ENCODE measurements around the gene LRP1.

GRCh38 chr12:57194253-57194652 lies 66.0 kb downstream of the LRP1 start:
- TF ChIP-seq CTCF (conservative IDR thresholded peaks at IDR 0.05; ENCODE audit: low read depth, low read length) (no peak), EZH2phosphoT487 (IDR thresholded peaks at IDR 0.05; ENCODE audit: borderline replicate concordance, low read length) (no peak)
